HCT116 (cell line): Measurements from ENCODE around the gene SCUBE2. TPM values are rescaled to one million over a fixed set of nuclear protein-coding genes. Genes with fewer than 3 reads are reported as not detected.
"Not testable (repeated sequence)": the region's sequence is repeated elsewhere in the genome, so short reads cannot be mapped to it uniquely, and the experiment has no call there.

Experiments
- ATAC-seq: fragments of 200-7000 bp; cut with Tn5 transposase; 2 replicates; pipeline ENCODE4 v1.9.1; 2020; ENCODE audit warnings: mild to moderate bottlenecking, moderate library complexity
- BruUV-seq: library from RNA; stranded (reverse); fragments of 400-500 nt; replicated peaks from 2 replicates; lab custom pipeline; 2021; lab: Mats Ljungman, UMichigan
- CTCF ChIA-PET: fragments of 300-600 bp; sonication (Branson Sonifier 250); formaldehyde crosslinking; loops from one replicate; lab custom pipeline; 2021; ENCODE audit warnings: antibody characterized with exemption; lab: Charles Lee
- POLR2A ChIA-PET: fragments of 300-600, 350-600 bp; sonication (Branson Sonifier 250); formaldehyde crosslinking; loops from one replicate; lab custom pipeline; 2021; ENCODE audit warnings: antibody characterized with exemption; lab: Charles Lee
- RAD21 ChIA-PET, 2 experiments: fragments of 300-600 bp; sonication (Branson Sonifier 250); formaldehyde crosslinking; loops; one replicate each; lab custom pipeline; 2023; ENCODE audit warnings: low total read pairs in 2 of 2; ENCODE audit not compliant: uncharacterized antibody in 2 of 2, unreplicated experiment in 2 of 2, low non-redundant PET in 1 of 2; lab: Charles Lee
- DNase-seq: peaks from one replicate; pipeline ENCODE4 v3.0.0-alpha.2; 2010; ENCODE audit warnings: low read depth, low spot score
- H2AFZ ChIP-seq: fragments of 200-600 bp; shearing (Covaris generic), sonication (generic); 2 replicates; pipeline ENCODE4 v1.6.1; 2017; ENCODE audit warnings: low read depth, mixed run types, mixed read lengths, antibody characterized with exemption, low read length; ENCODE audit not compliant: poor library complexity, severe bottlenecking
- H3K27ac ChIP-seq: 2 replicates; pipeline ENCODE4 v1.5.1; 2012; ENCODE audit warnings: low read depth, low read length
- H3K27me3 ChIP-seq: fragments of 200-600 bp; sonication (generic); 2 replicates; pipeline ENCODE4 v1.6.1; 2016; ENCODE audit warnings: mixed run types, low read length, mixed read lengths; ENCODE audit not compliant: insufficient read depth
- H3K36me3 ChIP-seq, 2 experiments: fragments of 200-500 bp in 1 of 2; fragments of 200-600 bp in 1 of 2; sonication (Bioruptor generic) in 1 of 2; sonication (generic) in 1 of 2; 2 replicates each; pipeline versions ENCODE4 v1.5.1 to v1.6.1; 2014 to 2016; ENCODE audit warnings: low read length in 2 of 2, inconsistent platforms in 1 of 2, mixed read lengths in 1 of 2, mixed run types in 1 of 2; ENCODE audit not compliant: insufficient read depth in 2 of 2, control insufficient read depth in 1 of 2
- H3K4me1 ChIP-seq, 2 experiments: fragments of 200-600 bp in 1 of 2; sonication (generic) in 1 of 2; 2 replicates each; pipeline versions ENCODE4 v1.5.1 to v1.6.1; 2012 to 2017; ENCODE audit warnings: low read length in 2 of 2, inconsistent platforms in 1 of 2, mild to moderate bottlenecking in 1 of 2, mixed read lengths in 1 of 2, mixed run types in 1 of 2, moderate library complexity in 1 of 2; ENCODE audit not compliant: insufficient read depth in 2 of 2, control insufficient read depth in 1 of 2
- H3K4me2 ChIP-seq: fragments of 200-600 bp; sonication (generic); 2 replicates; pipeline ENCODE4 v1.6.1; 2017; ENCODE audit warnings: mixed run types, low read length, mixed read lengths
- H3K4me3 ChIP-seq, 2 experiments: fragments of 200-600 bp in 1 of 2; sonication (generic) in 1 of 2; replicated peaks in 1 of 2; 2 replicates each; pipeline ENCODE4 v1.5.1; 2011 to 2016; ENCODE audit warnings: low read length in 2 of 2, control low read depth in 1 of 2, low read depth in 1 of 2, mild to moderate bottlenecking in 1 of 2, mixed read lengths in 1 of 2, mixed run types in 1 of 2
- H3K79me2 ChIP-seq: fragments of 200-600 bp; sonication (generic); 2 replicates; pipeline ENCODE4 v1.6.1; 2017; ENCODE audit warnings: mild to moderate bottlenecking, mixed run types, low read length, moderate library complexity, mixed read lengths; ENCODE audit not compliant: insufficient read depth
- H3K9ac ChIP-seq: fragments of 200-600 bp; sonication (generic); 2 replicates; pipeline ENCODE4 v1.6.1; 2016; ENCODE audit warnings: low read length, mixed read lengths
- H3K9me2 ChIP-seq: fragments of 200-600 bp; sonication (generic), shearing (Covaris generic); 2 replicates; pipeline ENCODE4 v1.6.1; 2017; ENCODE audit warnings: mixed run types, mild to moderate bottlenecking, moderate library complexity; ENCODE audit not compliant: insufficient read depth
- H3K9me3 ChIP-seq, 2 experiments: fragments of 200-500 bp in 1 of 2; fragments of 200-600 bp in 1 of 2; sonication (Bioruptor generic) in 1 of 2; sonication (generic) in 1 of 2; 2 replicates each; pipeline ENCODE4 v1.6.1; 2014 to 2017; ENCODE audit warnings: low read length in 2 of 2, mixed read lengths in 2 of 2, inconsistent platforms in 1 of 2, low read depth in 1 of 2, mild to moderate bottlenecking in 1 of 2, mixed run types in 1 of 2, moderate library complexity in 1 of 2; ENCODE audit not compliant: control insufficient read depth in 1 of 2, insufficient read depth in 1 of 2
- H4K20me1 ChIP-seq: fragments of 200-600 bp; sonication (generic), shearing (Covaris generic); 2 replicates; pipeline ENCODE4 v1.6.1; 2017; ENCODE audit warnings: mixed run types, mild to moderate bottlenecking, moderate library complexity; ENCODE audit not compliant: insufficient read depth
- ATF3 ChIP-seq: IDR thresholded peaks from 2 replicates; pipeline ENCODE4 v1.6.1; 2012
- CBX3 ChIP-seq: IDR thresholded peaks from 2 replicates; pipeline ENCODE4 v1.6.1; 2012; ENCODE audit warnings: low read depth
- EZH2 ChIP-seq: fragments of 200-600 bp; sonication (generic); IDR thresholded peaks from 2 replicates; pipeline ENCODE4 v1.6.1; 2017; ENCODE audit warnings: antibody characterized with exemption, mixed run types
- JUND ChIP-seq: IDR thresholded peaks from 2 replicates; pipeline ENCODE4 v1.6.1; 2012
- RAD21 ChIP-seq: IDR thresholded peaks from 2 replicates; pipeline ENCODE4 v1.6.1; 2012; ENCODE audit warnings: low read depth, mild to moderate bottlenecking
- SIN3A ChIP-seq: IDR thresholded peaks from 2 replicates; pipeline ENCODE4 v1.6.1; 2012; ENCODE audit warnings: low read depth
- SRF ChIP-seq: IDR thresholded peaks from 2 replicates; pipeline ENCODE4 v1.6.1; 2012; ENCODE audit warnings: low read depth
- TCF7L2 ChIP-seq: IDR thresholded peaks from 2 replicates; pipeline ENCODE4 v1.7.0; 2011; ENCODE audit warnings: borderline replicate concordance, inconsistent platforms; ENCODE audit not compliant: insufficient read depth, insufficient read length; ENCODE audit errors: extremely low read depth
- YY1 ChIP-seq: IDR thresholded peaks from 2 replicates; pipeline ENCODE4 v1.6.1; 2011; ENCODE audit warnings: low read length, low read depth, moderate library complexity, mild to moderate bottlenecking; ENCODE audit not compliant: insufficient replicate concordance; ENCODE audit errors: extremely low read depth
- intact Hi-C: fragments of 100-400 bp; cut with micrococcal nuclease; formaldehyde crosslinking; loops from 2 replicates; pipeline ENCODE4 v1.10.0; 2022
- total RNA-seq: library from RNA; stranded (reverse); gene quantifications from one replicate; pipeline ENCODE4 v1.2.1, GENCODE V29; 2021; ENCODE audit not compliant: unreplicated experiment

SCUBE2 gene
- total RNA-seq, 1 experiment from 2014 or later, result 1.3 TPM

GRCh38 chr11:8980485-8980884 is 110.9 kb downstream of the SCUBE2 start:
- CTCF ChIA-PET, result no interaction called here
- H3K4me3 ChIP-seq, result no peak overlapping the region
- no peak for DNase-seq
- H3K9me2 ChIP-seq, result no peaks in the 10 kb centered on the region
- no peak overlapping the region for H3K9ac ChIP-seq
- no peaks in the 10 kb centered on the region for H3K79me2 ChIP-seq
- no peaks in the 10 kb centered on the region for H3K27me3 ChIP-seq
- intact Hi-C loops, result no loop called here
- no peaks in the 10 kb centered on the region for H3K36me3 ChIP-seq
- H4K20me1 ChIP-seq, result no peaks in the 10 kb centered on the region
- no peak overlapping the region for H3K27ac ChIP-seq
- TF ChIP-seq TCF7L2, result no peak
- no peak for TF ChIP-seq CBX3
- TF ChIP-seq SIN3A, result no peak
- TF ChIP-seq EZH2, result no peak
- no peak for TF ChIP-seq RAD21
- no peak for TF ChIP-seq JUND
- no peak for TF ChIP-seq ATF3
- TF ChIP-seq SRF, result no peak
- TF ChIP-seq YY1, result no peak
- TF ChIP-seq, all 23 proteins: peak for 0
- Histone ChIP-seq H3K4me1 (no peaks in the 10 kb centered on the region), H2AFZ (no peak overlapping the region), H3K9me3 (no peaks in the 10 kb centered on the region), H3K4me2 (no peak overlapping the region)
- ATAC-seq, result no peak
- POLR2A ChIA-PET, result interaction anchor here (0.5 kb wide), 1 partner anchor 393 kb away, joined by 4 read pairs; no protein-coding TSS in a partner anchor
- no TSS peak for BruUV-seq
- RAD21 ChIA-PET, result no interaction called here

DNA sequence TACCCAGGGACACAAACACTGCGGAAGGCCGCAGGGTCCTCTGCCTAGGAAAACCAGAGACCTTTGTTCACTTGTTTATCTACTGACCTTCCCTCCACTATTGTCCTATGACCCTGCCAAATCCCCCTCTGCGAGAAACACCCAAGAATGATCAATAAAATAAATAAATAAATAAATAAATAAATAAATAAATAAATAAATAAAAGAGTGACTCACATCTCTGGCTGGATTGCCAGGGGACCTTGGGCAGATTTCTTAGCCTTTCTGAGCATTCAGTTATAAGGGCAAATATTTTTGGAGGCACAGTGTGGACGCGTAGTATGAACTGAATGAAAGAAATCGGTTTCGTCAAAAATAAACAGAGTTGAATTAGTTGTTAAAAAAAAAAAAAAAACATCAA is 112.0 kb downstream of the SCUBE2 start:
- DNase-seq, H3K9me3 ChIP-seq, H3K9me2 ChIP-seq, POLR2A ChIA-PET, H4K20me1 ChIP-seq, BruUV-seq, H2AFZ ChIP-seq, H3K27ac ChIP-seq, H3K27me3 ChIP-seq, H3K4me1 ChIP-seq, H3K79me2 ChIP-seq, ATAC-seq, CTCF ChIA-PET, H3K36me3 ChIP-seq, H3K4me3 ChIP-seq, H3K9ac ChIP-seq, intact Hi-C loops, RAD21 ChIA-PET, H3K4me2 ChIP-seq: not testable (repeated sequence)
